ENCODE measurements around the gene ZFYVE21. TPM values are rescaled to one million over a fixed set of nuclear protein-coding genes. Genes with fewer than 3 reads are reported as not detected.

The ZFYVE21 gene
- total RNA-seq, 1 experiment from 2014 or later = 47.2 TPM

- Histone ChIP-seq H3K9me2 (replicated peaks; ENCODE audit: low read length) (no peaks in the 10 kb centered on the region), H3K4me3 (ENCODE audit: low read length) (no peak overlapping the region), H3K36me3 (ENCODE audit: low read depth, low read length) (peaks cover 14% of the 10 kb centered on the region; the same call in 1 of the 2 replicates), H3F3A (ENCODE audit: low read length, unreplicated experiment) (no peaks in the 10 kb centered on the region), H3K4me1 (ENCODE audit: insufficient read depth, low read length) (no peaks in the 10 kb centered on the region), H2AFZ (ENCODE audit: low read length) (no peak overlapping the region), H3K4me2 (ENCODE audit: low read length) (no peak overlapping the region), H3K9ac (ENCODE audit: low read length) (no peak overlapping the region), H3K9me3 (ENCODE audit: low read length) (no peaks in the 10 kb centered on the region), H3K79me2 (ENCODE audit: low read length) (no peaks in the 10 kb centered on the region), H3K27ac (ENCODE audit: low read length) (no peak overlapping the region), H3K27me3 (ENCODE audit: low read length) (no peaks in the 10 kb centered on the region), H4K20me1 (ENCODE audit: low read length) (no peaks in the 10 kb centered on the region)
- ATAC-seq (no peak), DNase-seq (no peak)
- CTCF ChIA-PET = no interaction called here
- no TSS peak for BruUV-seq (replicated peaks)
- no peak for TF ChIP-seq EZH2phosphoT487 (IDR thresholded peaks at IDR 0.05; ENCODE audit: borderline replicate concordance, low read length)
- no peak for TF ChIP-seq CTCF (conservative IDR thresholded peaks at IDR 0.05; ENCODE audit: low read depth, low read length)
- intact Hi-C loops (cut with micrococcal nuclease) = no loop called here
- POLR2A ChIA-PET (ENCODE audit: unreplicated experiment) = no interaction called here
Measured at GRCh38 chr14:103739466-103739792, 23.8 kb downstream of the ZFYVE21 start.

- POLR2A ChIA-PET (ENCODE audit: unreplicated experiment) = no interaction called here
- no peak overlapping the region for H2AFZ ChIP-seq (ENCODE audit: low read length)
- H3K9me3 ChIP-seq (ENCODE audit: low read length) = no peaks in the 10 kb centered on the region
- H3K36me3 ChIP-seq (ENCODE audit: low read depth, low read length) = peaks cover 11% of the 10 kb centered on the region; the same call in 1 of the 2 replicates
- H3K9me2 ChIP-seq (replicated peaks; ENCODE audit: low read length) = no peaks in the 10 kb centered on the region
- no peak overlapping the region for H3K4me3 ChIP-seq (ENCODE audit: low read length)
- BruUV-seq (replicated peaks) = no TSS peak
- H3K4me1 ChIP-seq (ENCODE audit: insufficient read depth, low read length) = no peaks in the 10 kb centered on the region
- no peak overlapping the region for H3K27ac ChIP-seq (ENCODE audit: low read length)
- DNase-seq = no peak
- H4K20me1 ChIP-seq (ENCODE audit: low read length) = no peaks in the 10 kb centered on the region
- no peak overlapping the region for H3K9ac ChIP-seq (ENCODE audit: low read length)
- ATAC-seq = no peak
- H3K4me2 ChIP-seq (ENCODE audit: low read length) = no peak overlapping the region
- H3K79me2 ChIP-seq (ENCODE audit: low read length) = no peaks in the 10 kb centered on the region
- TF ChIP-seq EZH2 (IDR thresholded peaks at IDR 0.05; ENCODE audit: low read length, unreplicated experiment) (no peak), EZH2phosphoT487 (IDR thresholded peaks at IDR 0.05; ENCODE audit: borderline replicate concordance, low read length) (no peak), CTCF (conservative IDR thresholded peaks at IDR 0.05; ENCODE audit: low read depth, low read length) (no peak)
- H3K27me3 ChIP-seq (ENCODE audit: low read length) = no peaks in the 10 kb centered on the region
- CTCF ChIA-PET = no interaction called here
- H3F3A ChIP-seq (ENCODE audit: low read length, unreplicated experiment) = no peaks in the 10 kb centered on the region
- intact Hi-C loops (cut with micrococcal nuclease) = no loop called here
Measured at GRCh38 chr14:103739793-103740501, 24.3 kb downstream of the ZFYVE21 start.

- H3K4me2 ChIP-seq (ENCODE audit: low read length) = no peak overlapping the region
- DNase-seq (no peak), ATAC-seq (no peak)
- H3K4me1 ChIP-seq (ENCODE audit: insufficient read depth, low read length) = no peaks in the 10 kb centered on the region
- H3K9me3 ChIP-seq (ENCODE audit: low read length) = no peaks in the 10 kb centered on the region
- H2AFZ ChIP-seq (ENCODE audit: low read length) = no peak overlapping the region
- BruUV-seq (replicated peaks) = no TSS peak
- no peaks in the 10 kb centered on the region for H3K9me2 ChIP-seq (replicated peaks; ENCODE audit: low read length)
- no peaks in the 10 kb centered on the region for H3K27me3 ChIP-seq (ENCODE audit: low read length)
- no peak overlapping the region for H3K9ac ChIP-seq (ENCODE audit: low read length)
- H3K36me3 ChIP-seq (ENCODE audit: low read depth, low read length) = peaks cover 11% of the 10 kb centered on the region; the same call in 1 of the 2 replicates
- H4K20me1 ChIP-seq (ENCODE audit: low read length) = no peaks in the 10 kb centered on the region
- POLR2A ChIA-PET (ENCODE audit: unreplicated experiment) = no interaction called here
- no peaks in the 10 kb centered on the region for H3K79me2 ChIP-seq (ENCODE audit: low read length)
- H3K4me3 ChIP-seq (ENCODE audit: low read length) = no peak overlapping the region
- TF ChIP-seq CTCF (conservative IDR thresholded peaks at IDR 0.05; ENCODE audit: low read depth, low read length) (no peak), EZH2 (IDR thresholded peaks at IDR 0.05; ENCODE audit: low read length, unreplicated experiment) (no peak), EZH2phosphoT487 (IDR thresholded peaks at IDR 0.05; ENCODE audit: borderline replicate concordance, low read length) (no peak)
- intact Hi-C loops (cut with micrococcal nuclease) = no loop called here
- H3K27ac ChIP-seq (ENCODE audit: low read length) = no peak overlapping the region
- no peaks in the 10 kb centered on the region for H3F3A ChIP-seq (ENCODE audit: low read length, unreplicated experiment)
- CTCF ChIA-PET = interaction anchor here (0.6 kb wide), 1 partner anchor 105 kb away, joined by 3 read pairs; no protein-coding TSS in a partner anchor
Measured at GRCh38 chr14:103740991-103741689, 25.5 kb downstream of the ZFYVE21 start.

Measured in PC-3 (cell line).